Upper lobe of right lung (tissue), 1 donor: ENCODE data around the gene KANSL2. TPM values are rescaled to one million over a fixed set of nuclear protein-coding genes. Genes with fewer than 3 reads are reported as not detected.
"Not testable (repeated sequence)": the region's sequence is repeated elsewhere in the genome, so short reads cannot be mapped to it uniquely, and the experiment has no call there.

Experiments
- ATAC-seq: fragments of 200-7000 bp; cut with Tn5 transposase; one replicate; pipeline ENCODE4 v1.9.1; 2020; ENCODE audit warnings: mild to moderate bottlenecking, moderate library complexity
- DNase-seq: peaks from one replicate; pipeline ENCODE4 v3.0.0-alpha.2; 2020
- H3K27ac ChIP-seq: fragments of 200-600 bp; one replicate; pipeline ENCODE4 v1.8.0; 2022
- H3K27me3 ChIP-seq: fragments of 200-600 bp; one replicate; pipeline ENCODE4 v1.8.0; 2022; ENCODE audit warnings: mild to moderate bottlenecking
- H3K36me3 ChIP-seq: fragments of 200-600 bp; one replicate; pipeline ENCODE4 v1.8.0; 2022
- H3K4me1 ChIP-seq: fragments of 200-600 bp; one replicate; pipeline ENCODE4 v1.8.0; 2022
- H3K4me3 ChIP-seq: fragments of 200-600 bp; one replicate; pipeline ENCODE4 v1.8.0; 2022; ENCODE audit warnings: mild to moderate bottlenecking
- H3K9me3 ChIP-seq: fragments of 200-600 bp; one replicate; pipeline ENCODE4 v1.8.0; 2022
- intact Hi-C: fragments of 100-400 bp; cut with DNase I; formaldehyde crosslinking; loops from one replicate; pipeline ENCODE4 v1.11.0; 2022
- total RNA-seq: library from RNA; stranded (reverse); fragmentation: NEBNext Ultra II Directional; extraction: Animal tissue kit (Norgen Biotek cat#: 25700); gene quantifications from one replicate; pipeline ENCODE4 v1.2.1, GENCODE V29; 2021
- TF ChIP-seq, protein P1 (sequence below): fragments of 200-600 bp; IDR thresholded peaks from one replicate; pipeline ENCODE4 v1.8.0; 2022; ENCODE audit warnings: antibody characterized with exemption
- donor health status: DM: no; HTN: yes; CAD: no; lungs with severe emphysema.

KANSL2 gene
- total RNA-seq, 1 donor from 2014 or later = 24.7 TPM

DNA sequence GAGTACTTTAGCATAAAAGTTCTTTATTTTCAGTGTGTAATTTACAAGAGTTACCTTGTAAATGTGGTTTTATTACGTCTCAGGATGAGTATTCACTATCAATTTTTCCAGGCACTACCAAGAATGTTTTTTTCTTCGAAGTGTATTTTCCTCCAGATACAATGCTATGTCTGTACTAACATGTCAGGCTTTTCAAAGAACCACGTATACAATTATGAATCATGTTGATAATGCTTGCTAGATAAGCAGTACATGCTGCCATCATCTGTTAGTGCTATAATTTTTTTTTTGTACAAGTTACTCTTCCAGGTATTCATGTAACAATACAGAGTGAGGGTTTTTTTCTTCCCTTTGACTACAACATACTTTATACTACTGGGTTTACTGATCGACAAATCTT, 5.6 kb upstream of the KANSL2 start:
- Histone ChIP-seq H3K27ac (no peak overlapping the region), H3K4me1 (peaks cover 12% of the 10 kb centered on the region), H3K27me3 (no peaks in the 10 kb centered on the region), H3K9me3 (no peaks in the 10 kb centered on the region), H3K4me3 (no peak overlapping the region), H3K36me3 (peaks cover 30% of the 10 kb centered on the region)
- DNase-seq (no peak), ATAC-seq (no peak)
- intact Hi-C loops = no loop called here
- TF ChIP-seq, protein P1, sequence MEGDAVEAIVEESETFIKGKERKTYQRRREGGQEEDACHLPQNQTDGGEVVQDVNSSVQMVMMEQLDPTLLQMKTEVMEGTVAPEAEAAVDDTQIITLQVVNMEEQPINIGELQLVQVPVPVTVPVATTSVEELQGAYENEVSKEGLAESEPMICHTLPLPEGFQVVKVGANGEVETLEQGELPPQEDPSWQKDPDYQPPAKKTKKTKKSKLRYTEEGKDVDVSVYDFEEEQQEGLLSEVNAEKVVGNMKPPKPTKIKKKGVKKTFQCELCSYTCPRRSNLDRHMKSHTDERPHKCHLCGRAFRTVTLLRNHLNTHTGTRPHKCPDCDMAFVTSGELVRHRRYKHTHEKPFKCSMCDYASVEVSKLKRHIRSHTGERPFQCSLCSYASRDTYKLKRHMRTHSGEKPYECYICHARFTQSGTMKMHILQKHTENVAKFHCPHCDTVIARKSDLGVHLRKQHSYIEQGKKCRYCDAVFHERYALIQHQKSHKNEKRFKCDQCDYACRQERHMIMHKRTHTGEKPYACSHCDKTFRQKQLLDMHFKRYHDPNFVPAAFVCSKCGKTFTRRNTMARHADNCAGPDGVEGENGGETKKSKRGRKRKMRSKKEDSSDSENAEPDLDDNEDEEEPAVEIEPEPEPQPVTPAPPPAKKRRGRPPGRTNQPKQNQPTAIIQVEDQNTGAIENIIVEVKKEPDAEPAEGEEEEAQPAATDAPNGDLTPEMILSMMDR = no peak

DNA sequence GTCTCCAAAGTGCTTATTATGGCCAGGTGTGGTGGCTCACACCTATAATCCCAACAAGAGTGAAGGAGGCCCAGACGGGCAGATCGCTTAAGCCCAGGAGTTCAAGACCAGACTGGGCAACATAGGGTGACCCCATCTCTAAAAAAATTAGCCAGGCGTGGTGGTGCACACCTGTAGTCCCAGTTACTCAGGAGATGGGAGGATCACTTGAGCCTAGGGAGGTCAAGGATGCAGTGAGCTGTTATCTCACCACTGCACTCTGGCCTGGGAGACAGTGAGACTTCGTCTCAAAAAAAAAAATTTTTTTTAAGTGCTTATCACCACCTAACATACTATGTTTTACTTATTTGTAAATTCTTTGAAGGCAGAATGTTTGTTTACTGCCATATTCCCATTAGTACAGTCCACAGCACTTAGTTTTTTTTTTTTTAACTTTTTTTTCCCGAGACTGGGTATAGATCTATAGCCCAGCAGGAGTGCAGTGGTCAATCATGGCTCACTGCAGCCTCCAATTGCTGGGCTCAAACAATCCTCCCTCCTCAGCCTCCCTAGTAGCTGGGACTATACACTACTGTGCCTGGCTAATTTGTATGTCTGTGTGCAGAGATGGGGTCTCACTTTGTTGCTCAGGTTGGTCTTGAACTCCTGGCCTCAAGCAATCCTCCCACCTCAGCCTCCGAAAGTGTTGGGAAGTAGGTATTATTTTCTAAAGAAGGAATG, 4.7 kb upstream of the KANSL2 start:
- TF ChIP-seq, protein P1 = no peak
- no peaks in the 10 kb centered on the region for H3K27me3 ChIP-seq
- ATAC-seq (no peak), DNase-seq (no peak)
- no peaks in the 10 kb centered on the region for H3K9me3 ChIP-seq
- no peak overlapping the region for H3K27ac ChIP-seq
- intact Hi-C loops = no loop called here
- peaks cover 12% of the 10 kb centered on the region for H3K4me1 ChIP-seq
- H3K4me3 ChIP-seq = no peak overlapping the region
- peaks cover 22% of the 10 kb centered on the region for H3K36me3 ChIP-seq

DNA sequence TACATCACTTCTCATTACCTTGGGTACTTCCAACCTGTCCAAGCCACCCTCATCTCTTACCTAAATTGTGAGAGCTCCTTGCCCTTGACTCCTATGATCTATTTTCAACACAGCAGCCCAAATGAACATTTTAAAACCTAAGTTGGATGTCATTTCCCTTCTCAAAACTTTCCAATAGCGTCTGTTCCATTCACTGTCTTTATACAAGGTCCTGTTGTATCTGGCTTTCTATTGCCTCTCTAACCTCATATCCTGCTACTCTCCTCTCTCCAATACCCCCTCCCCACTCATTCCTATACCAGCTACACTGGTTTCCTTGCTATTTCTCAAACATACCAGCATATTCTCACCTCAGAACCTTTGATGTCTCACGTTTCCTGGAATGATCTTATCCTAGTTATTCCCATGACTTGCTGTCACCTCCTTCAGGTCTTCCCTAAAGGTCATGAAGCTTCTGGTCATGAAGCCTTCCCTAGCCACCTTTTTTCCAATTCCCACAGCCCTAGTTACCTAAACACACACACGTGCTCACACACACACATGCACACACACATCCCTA, 4.1 kb upstream of the KANSL2 start:
- peaks cover 7% of the 10 kb centered on the region for H3K4me1 ChIP-seq
- TF ChIP-seq, protein P1 = no peak
- H3K9me3 ChIP-seq = no peaks in the 10 kb centered on the region
- no peak overlapping the region for H3K4me3 ChIP-seq
- peaks cover 21% of the 10 kb centered on the region for H3K36me3 ChIP-seq
- no peaks in the 10 kb centered on the region for H3K27me3 ChIP-seq
- H3K27ac ChIP-seq = no peak overlapping the region
- DNase-seq = no peak
- intact Hi-C loops = no loop called here
- ATAC-seq = no peak

DNA sequence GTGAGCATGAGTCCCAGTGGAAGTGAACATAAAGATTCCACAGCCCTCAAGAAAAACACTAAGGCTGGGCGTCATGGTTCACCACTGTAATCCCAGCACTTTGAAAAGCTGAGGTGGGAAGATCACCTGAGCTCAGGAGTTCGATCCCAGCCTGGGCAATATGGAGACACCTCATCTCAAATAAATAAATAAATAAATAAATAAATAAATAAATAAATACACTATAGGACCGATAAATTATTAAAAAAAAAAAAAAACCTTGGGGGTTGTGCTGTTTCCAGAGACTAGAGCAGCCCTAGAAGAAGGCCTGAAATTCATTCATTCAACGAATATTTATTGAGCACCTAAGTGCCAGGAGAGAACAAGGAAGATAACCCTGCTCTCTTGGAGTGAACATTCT, 1.5 kb upstream of the KANSL2 start:
- intact Hi-C loops = no loop called here
- Histone ChIP-seq H3K27me3 (no peaks in the 10 kb centered on the region), H3K9me3 (no peaks in the 10 kb centered on the region), H3K4me1 (peaks cover 27% of the 10 kb centered on the region), H3K4me3 (no peak overlapping the region), H3K36me3 (peaks cover 18% of the 10 kb centered on the region), H3K27ac (no peak overlapping the region)
- TF ChIP-seq, protein P1 = no peak
- no peak for DNase-seq
- ATAC-seq = no peak

DNA sequence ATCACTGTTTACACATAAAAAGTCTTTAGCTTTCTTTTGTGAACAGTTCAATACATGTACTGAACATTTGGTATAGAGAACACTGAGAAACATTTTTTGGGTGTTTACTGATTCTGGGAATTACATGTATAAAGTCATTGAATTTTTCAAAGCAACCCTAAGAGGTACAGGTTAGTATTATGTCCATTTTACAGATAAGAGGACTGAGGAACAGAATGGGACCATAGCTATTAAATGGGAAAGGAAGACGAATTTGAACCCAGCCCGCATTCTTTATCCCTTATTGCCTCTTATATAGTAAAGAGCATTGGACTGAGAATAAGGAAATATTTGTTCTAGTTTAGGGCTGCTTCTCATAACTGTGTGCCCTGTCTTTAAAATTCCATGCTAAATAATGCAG, 889 bp upstream of the KANSL2 start:
- Histone ChIP-seq H3K9me3 (no peaks in the 10 kb centered on the region), H3K27ac (no peak overlapping the region), H3K36me3 (peaks cover 14% of the 10 kb centered on the region), H3K4me3 (peak overlapping the region; percentile 98), H3K27me3 (no peaks in the 10 kb centered on the region), H3K4me1 (peaks cover 33% of the 10 kb centered on the region)
- no peak for DNase-seq
- intact Hi-C loops = no loop called here
- ATAC-seq = no peak
- TF ChIP-seq, protein P1 = no peak

DNA sequence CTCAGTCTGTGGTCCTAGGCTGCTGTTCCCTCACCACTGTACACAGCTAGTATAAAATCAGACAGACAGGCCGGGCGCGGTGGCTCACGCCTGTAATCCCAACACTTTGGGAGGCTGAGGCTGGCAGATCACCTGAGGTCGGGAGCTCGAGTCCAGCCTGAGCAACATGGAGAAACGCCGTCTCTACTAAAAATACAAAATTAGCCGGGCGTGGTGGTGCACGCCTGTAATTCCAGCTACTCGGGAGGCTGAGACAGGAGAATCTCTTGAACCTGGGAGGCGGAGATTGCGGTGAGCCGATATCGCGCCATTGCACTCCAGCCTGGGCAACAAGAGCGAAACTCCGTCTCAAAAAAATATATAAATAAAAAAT, 481 bp upstream of the KANSL2 start:
- Histone ChIP-seq H3K4me1 (peaks cover 33% of the 10 kb centered on the region), H3K4me3 (peak overlapping the region; percentile 98), H3K36me3 (peaks cover 15% of the 10 kb centered on the region), H3K27ac (peak overlapping the region; percentile 52)
- H3K27me3 ChIP-seq, ATAC-seq, intact Hi-C loops, H3K9me3 ChIP-seq, DNase-seq: not testable (repeated sequence)
